ENCODE measurements around the gene GRB10. TPM values are rescaled to one million over a fixed set of nuclear protein-coding genes. Genes with fewer than 3 reads are reported as not detected.

The GRB10 gene
- total and polyA plus RNA-seq, 2 of the 8 experiments (the other 6 are each of a cell fraction or from before 2014, with no cell fraction given), result 35.7 to 97.0 TPM

GRCh38 chr7:50743893-50744292 lies 38.8 kb downstream of the GRB10 start (continued):
- TF ChIP-seq YY1 (IDR thresholded peaks at IDR 0.05; ENCODE audit: low read depth, low read length) (no peak), RNF2 (IDR thresholded peaks at IDR 0.05; ENCODE audit: borderline replicate concordance, low read depth, low read length, missing control alignments, poor library complexity, severe bottlenecking) (no peak), HDAC2 (IDR thresholded peaks at IDR 0.05; ENCODE audit: borderline replicate concordance in 1 of 2, low read depth in 2 of 2, low read length in 2 of 2) (no peak), BCL11A (IDR thresholded peaks at IDR 0.05; ENCODE audit: low read depth in 2 of 2, low read length in 2 of 2) (no peak), EZH2 (IDR thresholded peaks at IDR 0.05; ENCODE audit: low read depth, low read length, severe bottlenecking) (no peak), JUND (IDR thresholded peaks at IDR 0.05; ENCODE audit: low read length) (no peak)

Measured in H1 (cell line).